HepG2 (cell line): Measurements from ENCODE around the gene PCLO. TPM values are rescaled to one million over a fixed set of nuclear protein-coding genes. Genes with fewer than 3 reads are reported as not detected.

Experiments used
- ATAC-seq: fragments of 200-7000 bp; cut with Tn5 transposase; 3 replicates; pipeline ENCODE4 v1.9.1; 2020; ENCODE audit warnings: mild to moderate bottlenecking, moderate library complexity
- BruUV-seq: library from RNA; stranded (reverse); fragments of 400-500 nt; replicated peaks from 2 replicates; lab custom pipeline; 2021; lab: Mats Ljungman, UMichigan
- CTCF ChIA-PET: fragments of 300-600 bp; formaldehyde crosslinking; extraction: SDS; loops from one replicate; lab custom pipeline; 2021; ENCODE audit warnings: low total read pairs, inconsistent platforms, low intra/inter-chr PET ratio; lab: Yijun Ruan, JAX
- POLR2A ChIA-PET: fragments of 350-600 bp; sonication (Branson Sonifier 250); formaldehyde crosslinking; loops from one replicate; lab custom pipeline; 2020; ENCODE audit warnings: antibody characterized with exemption, inconsistent platforms; lab: Yijun Ruan, JAX
- DNase-seq: peaks from one replicate; pipeline ENCODE4 v3.0.0-alpha.2; 2015; ENCODE audit warnings: low spot score
- FAIRE-seq: peaks from 3 replicates; lab custom pipeline; 2011; peaks lifted over from hg19 to GRCh38; lab: Jason Lieb, UNC
- H2AFZ ChIP-seq: one replicate; pipeline ENCODE4 v1.6.1; 2011; ENCODE audit warnings: low read length, inconsistent platforms
- H3K27ac ChIP-seq: fragments of 300-600 bp; 3 replicates; pipeline ENCODE4 v1.8.0; 2011; ENCODE audit warnings: mixed run types, mild to moderate bottlenecking, mixed read lengths, low read length, inconsistent platforms; ENCODE audit not compliant: insufficient read depth; ENCODE audit errors: extremely low read length
- H3K27me3 ChIP-seq, 2 experiments: fragments of 200-600 bp in 1 of 2; 2 replicates in 1 of 2; 3 replicates in 1 of 2; pipeline versions ENCODE4 v1.6.0 to v1.8.0; 2011; ENCODE audit warnings: low read length in 2 of 2, mild to moderate bottlenecking in 2 of 2, moderate library complexity in 2 of 2, inconsistent platforms in 1 of 2; ENCODE audit not compliant: insufficient read depth in 2 of 2, control insufficient read depth in 1 of 2
- H3K36me3 ChIP-seq, 2 experiments: fragments of 200-600 bp in 1 of 2; replicated peaks in 1 of 2; 2 replicates in 1 of 2; 3 replicates in 1 of 2; pipeline versions ENCODE4 v1.5.1 to v1.8.0; 2011; ENCODE audit warnings: low read length in 2 of 2, inconsistent platforms in 1 of 2; ENCODE audit not compliant: insufficient read depth in 2 of 2, control insufficient read depth in 1 of 2
- H3K4me1 ChIP-seq: 2 replicates; pipeline ENCODE4 v1.5.1; 2012; ENCODE audit warnings: low read length, inconsistent platforms; ENCODE audit not compliant: insufficient read depth
- H3K4me2 ChIP-seq: 2 replicates; pipeline ENCODE4 v1.6.0; 2011; ENCODE audit warnings: low read depth, low read length, inconsistent platforms
- H3K4me3 ChIP-seq, 3 experiments: fragments of 200-600 bp in 1 of 3; sonication (generic), shearing (Covaris generic) in 1 of 3; replicated peaks in 1 of 3; 2 replicates each; pipeline ENCODE4 v1.5.1; 2011 to 2016; ENCODE audit warnings: low read length in 3 of 3, inconsistent platforms in 2 of 3, low read depth in 2 of 3, mild to moderate bottlenecking in 2 of 3, control low read depth in 1 of 3, mixed read lengths in 1 of 3; ENCODE audit not compliant: insufficient read depth in 1 of 3
- H3K79me2 ChIP-seq: one replicate; pipeline ENCODE4 v1.6.1; 2011; ENCODE audit warnings: low read length, inconsistent platforms; ENCODE audit not compliant: insufficient read depth
- H3K9ac ChIP-seq: 2 replicates; pipeline ENCODE4 v1.6.0; 2011; ENCODE audit warnings: mild to moderate bottlenecking, low read depth, low read length, inconsistent platforms; ENCODE audit not compliant: insufficient read depth
- H3K9me3 ChIP-seq: 2 replicates; pipeline ENCODE4 v1.5.1; 2012; ENCODE audit warnings: mild to moderate bottlenecking, low read length
- H4K20me1 ChIP-seq: 2 replicates; pipeline ENCODE4 v1.6.0; 2011; ENCODE audit warnings: inconsistent platforms, mild to moderate bottlenecking, low read length, moderate library complexity; ENCODE audit not compliant: insufficient read depth
- AKNA ChIP-seq: sonication (generic); formaldehyde crosslinking; IDR thresholded peaks from 2 replicates; pipeline ENCODE4 v1.4.0; 2020; ENCODE audit warnings: missing genetic modification reagents, borderline replicate concordance
- E2F1 ChIP-seq: sonication (generic); formaldehyde crosslinking; IDR thresholded peaks from 2 replicates; pipeline ENCODE4 v1.5.0; 2020; ENCODE audit warnings: missing genetic modification reagents
- FOXK2 ChIP-seq: fragments of 450-650 bp; IDR thresholded peaks from 2 replicates; pipeline ENCODE4 v1.6.1; 2016
- HIVEP1 ChIP-seq: sonication (generic); formaldehyde crosslinking; IDR thresholded peaks from 2 replicates; pipeline ENCODE4 v1.4.0; 2020; ENCODE audit warnings: mild to moderate bottlenecking, missing genetic modification reagents
- JUNB ChIP-seq: sonication (generic); formaldehyde crosslinking; IDR thresholded peaks from 2 replicates; pipeline ENCODE4 v1.8.0; 2022; ENCODE audit warnings: missing genetic modification reagents, mild to moderate bottlenecking, borderline replicate concordance
- MAFF ChIP-seq: IDR thresholded peaks from 2 replicates; pipeline ENCODE4 v1.6.1; 2011; ENCODE audit warnings: low read depth, low read length, improper control_type of control experiment
- MAFK ChIP-seq, 2 experiments: IDR thresholded peaks in 1 of 2; conservative IDR thresholded peaks in 1 of 2; 2 replicates each; pipeline ENCODE4 v1.6.1; 2011; ENCODE audit warnings: improper control_type of control experiment in 2 of 2, low read length in 2 of 2
- RBFOX2 ChIP-seq: fragments of 200-400 bp; formaldehyde crosslinking; IDR thresholded peaks from 2 replicates; pipeline ENCODE4 v1.6.1; 2017; ENCODE audit warnings: low read depth, mild to moderate bottlenecking, low read length
- TMF1 ChIP-seq: sonication (generic); formaldehyde crosslinking; IDR thresholded peaks from 2 replicates; pipeline ENCODE4 v1.8.1; 2022; ENCODE audit warnings: low read depth, missing genetic modification reagents
- ZNF605 ChIP-seq: sonication (generic); formaldehyde crosslinking; IDR thresholded peaks from 2 replicates; pipeline ENCODE4 v1.8.0; 2022; ENCODE audit warnings: mild to moderate bottlenecking, missing genetic modification reagents
- ZNF775 ChIP-seq: sonication (generic); formaldehyde crosslinking; IDR thresholded peaks from 2 replicates; pipeline ENCODE4 v1.4.0; 2020; ENCODE audit warnings: missing genetic modification reagents, mild to moderate bottlenecking, moderate library complexity, borderline replicate concordance
- WGBS: methylation state at CpG from one replicate; pipeline ENCODE4 v1.1.6; 2017; ENCODE audit warnings: low lambda C conversion rate; 5-methylcytosine and 5-hydroxymethylcytosine counted together
- in situ Hi-C: cut with HindIII; loops from 2 replicates; pipeline ENCODE4 v1.10.0; 2017; ENCODE audit warnings: low pct_unique_long_range_greater_than_20kb; ENCODE audit not compliant: extremely low pct_ligation_motif_present
- intact Hi-C: fragments of 100-400 bp; cut with micrococcal nuclease; formaldehyde crosslinking; loops from one replicate; pipeline ENCODE4 v1.10.0; 2022; ENCODE audit not compliant: unreplicated experiment
- polyA plus RNA-seq, 8 experiments: library from polyadenylated mRNA; depleted of rRNA in 3 of 8; stranded (reverse) in 7 of 8; unstranded in 1 of 8; fragments of >200 nt; fragmentation: Illumina TruSeq in 4 of 8; extraction: Trizol in 4 of 8; gene quantifications; 2 replicates each; pipeline versions ENCODE4 v1.2.1 to v1.2.3, GENCODE V29; 2011 to 2016; ENCODE audit warnings: low read depth in 4 of 8, missing spikeins in 1 of 8, mixed read lengths in 1 of 8; ENCODE audit not compliant: insufficient read depth in 1 of 8
- total RNA-seq, 5 experiments: library from RNA; depleted of rRNA; stranded (reverse); fragments of >200 nt; fragmentation: Illumina TruSeq; extraction: Trizol; gene quantifications; 2 replicates each; pipeline ENCODE4 v1.2.3, GENCODE V29; 2016; ENCODE audit warnings: low read depth in 1 of 5

Gene PCLO
- total and polyA plus RNA-seq, 2 of the 13 experiments (the other 11 are each of a cell fraction or from before 2014, with no cell fraction given) = 0.07 to 0.29 TPM

GRCh38 chr7:83060218-83060617 lies 102.5 kb downstream of the PCLO start (continued):
- TF ChIP-seq E2F1 (CRISPR knock-in tag) = no peak
- no peak for TF ChIP-seq ZNF605 (CRISPR knock-in tag)
- TF ChIP-seq HIVEP1 (CRISPR knock-in tag) = no peak
- TF ChIP-seq FOXK2 = no peak

- H3K27me3 ChIP-seq = no peaks in the 10 kb centered on the region
- H3K9me3 ChIP-seq = no peaks in the 10 kb centered on the region
- no peak overlapping the region for H3K27ac ChIP-seq
- no peaks in the 10 kb centered on the region for H3K79me2 ChIP-seq
- no peak for ATAC-seq
- no peak overlapping the region for H3K4me2 ChIP-seq
- whole genome bisulfite sequencing = 28% methylated on average over 5 of the region's 5 CpGs
- H3K9ac ChIP-seq = no peak overlapping the region
- in situ Hi-C loops = no loop called here
- ChIA-PET POLR2A (no interaction called here), CTCF (no interaction called here)
- no peak overlapping the region for H2AFZ ChIP-seq
- H4K20me1 ChIP-seq = no peaks in the 10 kb centered on the region
- H3K4me3 ChIP-seq = no peak overlapping the region
- H3K36me3 ChIP-seq = no peaks in the 10 kb centered on the region
- no peaks in the 10 kb centered on the region for H3K4me1 ChIP-seq
- TF ChIP-seq ZNF775 (CRISPR knock-in tag) (no peak), TMF1 (CRISPR knock-in tag) (no peak), MAFK (conservative IDR thresholded peaks at IDR 0.05 in 1 of 2, IDR thresholded peaks at IDR 0.05 in 1 of 2; ENCODE audit: low read length in 2 of 2) (peak; percentile 88 to 94), JUNB (CRISPR knock-in tag) (no peak), MAFF (peak; percentile 94), AKNA (no peak), RBFOX2 (no peak)
- no peak for FAIRE-seq
- DNase-seq = no peak
- intact Hi-C loops = no loop called here
- BruUV-seq = no TSS peak
Observed at GRCh38 chr7:83058667-83059066, 104.0 kb downstream of the PCLO start.
